HG02840 (cell line): Measurements from ENCODE around the gene ZNF431.
A peak's percentile ranks its signal among the peaks of the same experiment; 100 is the strongest.
"Not testable (repeated sequence)": the region's sequence is repeated elsewhere in the genome, so short reads cannot be mapped to it uniquely, and the experiment has no call there.

Experiments used
- ATAC-seq: cut with Tn5 transposase; IDR thresholded peaks from one replicate; pipeline ENCODE4 v1.9.1; 2021; ENCODE audit warnings: mild to moderate bottlenecking, moderate library complexity, moderate number of reproducible peaks; ENCODE audit not compliant: unreplicated experiment, low FRiP score

Gene ZNF431

DNA sequence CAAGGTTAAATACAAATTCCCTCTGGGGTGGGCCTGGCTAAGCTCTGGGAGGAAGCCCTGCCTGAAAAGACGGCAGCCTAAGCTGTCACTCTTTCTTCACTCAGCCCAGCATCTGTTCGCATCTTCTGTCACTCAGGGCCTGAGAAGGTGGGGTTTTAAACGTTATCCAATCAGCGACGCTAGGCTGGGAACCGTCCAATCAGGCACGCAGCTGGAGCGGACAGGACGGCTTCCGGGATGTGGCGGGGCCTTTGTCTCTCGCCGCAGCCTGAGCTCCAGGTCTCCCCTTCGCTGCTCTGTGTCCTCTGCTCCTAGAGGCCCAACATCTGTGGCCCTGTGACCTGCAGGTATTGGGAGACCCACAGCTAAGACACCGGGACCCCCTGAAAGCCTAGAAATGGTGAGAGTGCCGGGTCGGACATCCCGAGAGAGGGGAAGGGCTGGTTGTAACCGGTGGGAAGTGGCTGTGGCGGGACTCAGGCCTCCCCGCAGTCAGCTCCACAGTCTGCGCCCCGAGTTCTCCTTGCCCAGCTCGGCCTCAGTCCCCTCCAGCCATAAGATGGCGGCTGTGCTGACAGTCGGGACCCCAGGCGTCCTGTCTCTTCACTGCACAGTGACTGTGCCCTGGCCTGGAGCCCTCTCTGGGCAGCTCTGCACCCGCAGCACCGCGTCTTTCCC lies at the start of gene ZNF431:
Gene ZNF431 (plus strand): TSS at position 254 of the 678 bp plus-strand sequence. CDS start 144 bp downstream, at position 398.
- peak; percentile 95 for ATAC-seq

GRCh38 chr19:21092109-21092508 lies 49.7 kb upstream of the ZNF431 start:
- ATAC-seq, result no peak

GRCh38 chr19:21094347-21095025 lies 47.4 kb upstream of the ZNF431 start:
- no peak for ATAC-seq

- ATAC-seq, result no peak
Measured at GRCh38 chr19:21098291-21098690, 43.5 kb upstream of the ZNF431 start.

DNA sequence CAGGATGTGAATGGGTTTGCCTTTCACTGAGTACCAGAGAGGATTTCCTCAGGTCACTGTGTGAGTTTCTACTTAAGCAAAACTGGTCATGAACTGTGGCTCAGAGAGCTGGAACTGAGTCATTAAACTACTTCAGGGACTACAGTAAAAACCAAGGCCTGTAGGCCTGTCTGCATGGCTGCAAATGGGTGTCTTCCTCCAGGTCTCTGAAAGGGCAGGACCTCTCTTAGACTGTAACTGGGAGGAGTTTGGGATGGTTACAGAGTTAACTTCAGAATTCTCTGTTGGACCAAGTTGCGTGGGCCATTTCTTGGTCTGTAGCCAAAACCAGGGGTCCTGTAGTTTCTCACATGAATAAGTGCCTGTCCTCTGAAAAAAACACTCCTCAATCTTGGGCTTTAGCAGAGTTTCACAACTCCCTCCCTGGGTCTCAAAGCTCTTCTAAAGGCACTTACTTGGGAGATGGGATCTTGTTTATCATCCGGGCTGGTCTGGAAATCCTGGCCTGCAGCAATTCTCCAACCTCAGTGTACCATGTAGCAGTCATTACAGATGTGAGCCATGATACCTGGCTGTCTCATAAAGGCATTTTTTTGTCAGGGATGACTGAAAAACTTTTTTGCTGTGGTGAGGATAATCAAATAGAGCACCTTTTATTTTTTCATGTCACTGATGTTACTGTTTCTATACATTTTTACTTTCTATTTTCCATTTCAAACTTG lies 40.2 kb upstream of the ZNF431 start:
- no peak for ATAC-seq

GRCh38 chr19:21109116-21109515 lies 32.7 kb upstream of the ZNF431 start:
- ATAC-seq, result no peak

DNA sequence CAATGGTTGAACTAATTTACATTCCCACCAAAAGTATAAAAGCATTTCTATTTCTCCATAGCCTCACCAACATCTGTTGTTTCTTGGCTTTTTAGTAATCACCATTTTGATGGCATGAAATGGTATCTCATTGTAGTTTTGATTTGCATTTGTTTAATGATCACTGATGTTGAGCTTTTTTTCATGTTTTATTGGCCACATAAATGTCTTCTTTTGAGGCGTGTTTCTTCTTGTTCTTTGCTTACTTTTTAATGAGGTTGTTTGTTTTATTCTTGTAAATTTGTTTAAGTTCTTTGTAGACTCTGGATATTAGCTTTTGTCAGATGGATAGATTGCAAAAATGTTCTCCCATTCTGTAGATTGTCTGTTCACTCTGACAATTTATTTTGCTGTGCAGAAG lies 31.7 kb upstream of the ZNF431 start:
- ATAC-seq, result no peak

GRCh38 chr19:21115430-21115829 lies 26.4 kb upstream of the ZNF431 start:
- ATAC-seq, result no peak

GRCh38 chr19:21117041-21117907 lies 24.6 kb upstream of the ZNF431 start:
- ATAC-seq, result no peak

DNA sequence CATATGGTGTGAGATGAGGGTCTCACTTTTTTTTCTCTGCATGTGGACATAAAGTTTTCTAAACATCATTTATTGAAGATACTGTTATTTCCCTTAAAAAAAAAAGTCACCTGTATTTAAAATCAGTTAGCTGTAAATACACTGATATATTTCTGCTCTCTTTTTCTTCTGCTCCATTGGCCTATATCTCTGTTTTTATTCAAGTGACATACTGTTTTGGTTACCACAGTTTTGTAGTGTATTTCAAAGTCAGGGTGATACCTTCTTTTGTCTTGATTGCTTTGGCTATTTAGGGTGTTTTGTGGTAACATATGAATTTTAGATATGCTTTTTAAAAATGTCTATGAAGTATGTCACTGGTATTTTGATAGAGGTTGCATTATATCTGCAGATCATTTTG lies 15.8 kb upstream of the ZNF431 start:
- ATAC-seq, result no peak

GRCh38 chr19:21127001-21127400 lies 14.8 kb upstream of the ZNF431 start:
- no peak for ATAC-seq

GRCh38 chr19:21127898-21128297 lies 13.9 kb upstream of the ZNF431 start:
- ATAC-seq, result no peak

- no peak for ATAC-seq
Measured at GRCh38 chr19:21128901-21129698, 12.7 kb upstream of the ZNF431 start.

- no peak for ATAC-seq
Measured at GRCh38 chr19:21130097-21130775, 11.6 kb upstream of the ZNF431 start.

DNA sequence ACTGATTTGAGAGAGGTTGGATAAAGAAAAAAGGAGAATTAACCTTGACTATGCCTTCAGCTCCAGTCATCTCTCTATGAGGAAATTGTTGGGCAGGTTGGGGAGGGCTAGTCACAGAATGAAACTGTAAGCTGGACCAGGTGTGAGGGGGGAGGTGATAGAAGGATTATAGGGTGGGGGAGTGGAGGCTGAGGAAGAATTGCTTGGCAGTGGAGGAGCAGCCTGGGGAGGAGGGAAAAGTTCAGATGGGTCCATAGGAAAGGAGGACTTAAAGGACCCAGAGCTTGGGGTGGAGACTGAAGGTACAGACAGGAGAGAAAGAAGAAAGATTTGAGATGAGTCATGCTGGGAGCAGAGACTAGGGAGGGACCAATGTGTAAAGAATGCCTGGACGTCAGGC lies 8.2 kb upstream of the ZNF431 start:
- ATAC-seq, result no peak

GRCh38 chr19:21134934-21135366 lies 6.9 kb upstream of the ZNF431 start:
- no peak for ATAC-seq

DNA sequence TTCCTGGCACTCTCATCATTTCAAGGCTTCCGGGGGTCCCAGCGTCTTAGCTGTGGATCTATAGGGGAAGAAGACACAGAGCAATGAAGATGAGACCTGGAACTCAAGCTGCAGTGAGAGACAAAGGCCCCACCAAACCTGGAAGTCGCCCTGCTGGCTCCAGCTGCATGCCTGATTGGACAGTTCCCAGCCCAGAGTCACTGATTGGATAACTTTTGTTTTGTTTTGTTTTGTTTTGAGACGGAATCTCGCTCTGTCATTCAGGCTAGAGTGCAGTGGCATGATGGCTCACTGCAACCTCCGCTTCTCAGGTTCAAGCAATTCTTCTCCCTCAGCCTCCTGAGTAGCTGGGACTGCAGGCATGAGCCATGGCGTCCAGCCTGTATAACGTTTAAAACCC lies 6.4 kb upstream of the ZNF431 start:
- no peak for ATAC-seq

- no peak for ATAC-seq
Measured at GRCh38 chr19:21138130-21138529, 3.7 kb upstream of the ZNF431 start.

DNA sequence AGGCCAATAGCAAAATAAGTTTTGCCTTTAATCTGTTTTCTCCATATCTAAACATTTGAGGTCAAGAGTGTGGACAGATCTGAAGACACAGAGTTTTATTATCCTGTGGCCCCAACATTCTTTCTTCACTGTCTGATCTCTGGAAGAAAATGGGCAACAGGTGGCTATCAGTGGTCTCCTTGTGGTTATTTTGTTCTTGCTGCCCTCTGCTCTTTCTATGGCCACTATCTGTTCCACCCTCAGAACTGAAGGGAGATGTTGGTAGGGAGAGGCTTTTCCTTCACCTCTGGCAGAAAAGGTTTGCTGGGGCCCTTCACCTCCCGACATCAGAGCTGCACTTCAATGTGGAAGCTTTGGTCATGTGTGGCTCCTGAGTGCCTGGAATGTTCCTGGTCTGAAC lies 834 bp upstream of the ZNF431 start:
- ATAC-seq, result not testable (repeated sequence)
